Keratinocyte (primary cell): ENCODE measurements around the gene TBC1D13. TPM values are rescaled to one million over a fixed set of nuclear protein-coding genes. Genes with fewer than 3 reads are reported as not detected.

Source experiments
- DNase-seq: peaks from one replicate; pipeline ENCODE4 v3.0.0-alpha.2; 2011; ENCODE audit warnings: low read depth, missing footprints, low spot score
- FAIRE-seq: peaks from 2 replicates; lab custom pipeline; 2011; peaks lifted over from hg19 to GRCh38; lab: Jason Lieb, UNC
- H2AFZ ChIP-seq: 2 replicates; pipeline ENCODE4 v1.6.0; 2012; ENCODE audit warnings: low read length, control low read depth, inconsistent platforms; ENCODE audit not compliant: control insufficient read depth
- H3K27ac ChIP-seq: 2 replicates; pipeline ENCODE4 v1.5.1; 2011; ENCODE audit warnings: low read length; ENCODE audit not compliant: control insufficient read depth, insufficient read depth
- H3K27me3 ChIP-seq: 3 replicates; pipeline ENCODE4 v1.6.0; 2011; ENCODE audit warnings: low read length; ENCODE audit not compliant: control insufficient read depth, insufficient read depth; ENCODE audit errors: extremely low read depth
- H3K36me3 ChIP-seq, 2 experiments: 2 replicates in 1 of 2; 3 replicates in 1 of 2; pipeline ENCODE4 v1.5.1; 2011; ENCODE audit warnings: low read length in 2 of 2, mild to moderate bottlenecking in 1 of 2; ENCODE audit not compliant: control insufficient read depth in 2 of 2, insufficient read depth in 2 of 2; ENCODE audit errors: extremely low read depth in 1 of 2
- H3K4me1 ChIP-seq: 3 replicates; pipeline ENCODE4 v1.5.1; 2011; ENCODE audit warnings: low read length; ENCODE audit not compliant: control insufficient read depth, insufficient read depth; ENCODE audit errors: extremely low read depth
- H3K4me2 ChIP-seq: 3 replicates; pipeline ENCODE4 v1.6.0; 2011; ENCODE audit warnings: low read depth, low read length; ENCODE audit not compliant: control insufficient read depth, insufficient read depth; ENCODE audit errors: extremely low read depth
- H3K4me3 ChIP-seq, 3 experiments: fragments of 200-600 bp in 1 of 3; sonication (generic) in 1 of 3; 2 replicates in 2 of 3; 3 replicates in 1 of 3; pipeline ENCODE4 v1.5.1; 2011 to 2016; ENCODE audit warnings: low read length in 3 of 3, mild to moderate bottlenecking in 3 of 3, control low read depth in 2 of 3, inconsistent platforms in 1 of 3, low read depth in 1 of 3, mixed read lengths in 1 of 3, mixed run types in 1 of 3, moderate library complexity in 1 of 3; ENCODE audit not compliant: control insufficient read depth in 2 of 3, insufficient read depth in 2 of 3; ENCODE audit errors: extremely low read depth in 1 of 3
- H3K79me2 ChIP-seq: 2 replicates; pipeline ENCODE4 v1.6.0; 2012; ENCODE audit warnings: low read length; ENCODE audit not compliant: control insufficient read depth, insufficient read depth
- H3K9ac ChIP-seq: 3 replicates; pipeline ENCODE4 v1.6.0; 2011; ENCODE audit warnings: low read length; ENCODE audit not compliant: control insufficient read depth, insufficient read depth; ENCODE audit errors: extremely low read depth
- H3K9me1 ChIP-seq: 3 replicates; pipeline ENCODE4 v1.6.0; 2011; ENCODE audit warnings: low read length; ENCODE audit not compliant: control insufficient read depth, insufficient read depth; ENCODE audit errors: extremely low read depth
- H3K9me3 ChIP-seq: 2 replicates; pipeline ENCODE4 v1.5.1; 2012; ENCODE audit warnings: low read depth, low read length; ENCODE audit not compliant: control insufficient read depth
- H4K20me1 ChIP-seq: 3 replicates; pipeline ENCODE4 v1.6.0; 2011; ENCODE audit warnings: low read length; ENCODE audit not compliant: control insufficient read depth, insufficient read depth; ENCODE audit errors: extremely low read depth
- CTCF ChIP-seq, 3 experiments: IDR thresholded peaks in 1 of 3; conservative IDR thresholded peaks in 1 of 3; optimal IDR thresholded peaks in 1 of 3; 2 replicates in 2 of 3; 3 replicates in 1 of 3; pipeline versions ENCODE3 to v1.5.1; 2011; ENCODE audit warnings: low read length in 3 of 3, mild to moderate bottlenecking in 3 of 3, moderate library complexity in 2 of 3, control low read depth in 1 of 3, inconsistent platforms in 1 of 3; ENCODE audit not compliant: insufficient read depth in 2 of 3; ENCODE audit errors: extremely low read depth in 1 of 3
- EZH2 ChIP-seq: IDR thresholded peaks from one replicate; pipeline ENCODE4 v1.6.1; 2012; ENCODE audit warnings: inconsistent platforms, mild to moderate bottlenecking, low read length, moderate library complexity
- dilution Hi-C: fragments of 300-500 bp; cut with MboI; formaldehyde crosslinking; loops from one replicate; pipeline ENCODE4 v1.7.0; 2020; ENCODE audit warnings: low sequenced_read_pairs; ENCODE audit not compliant: extremely low pct_ligation_motif_present
- polyA plus RNA-seq, 5 experiments: library from polyadenylated mRNA; depleted of rRNA in 3 of 5; stranded (reverse) in 3 of 5; stranded (forward) in 1 of 5; unstranded in 1 of 5; fragments of >200 nt; gene quantifications; 1 replicate in 1 of 5; 2 replicates in 3 of 5; 3 replicates in 1 of 5; pipeline versions ENCODE4 v1.2.1 to v1.2.3, GENCODE V29; 2011 to 2012; ENCODE audit warnings: missing spikeins in 2 of 5, low read depth in 1 of 5, low replicate concordance in 1 of 5

Gene TBC1D13
- polyA plus RNA-seq, 1 donor (not counting 4 experiments of a cell fraction or from before 2014, with no cell fraction given), result 12.8 TPM

- Histone ChIP-seq H3K27me3 (no peaks in the 10 kb centered on the region), H3K4me1 (no peaks in the 10 kb centered on the region), H3K9ac (no peak overlapping the region), H3K9me1 (no peaks in the 10 kb centered on the region), H3K9me3 (no peaks in the 10 kb centered on the region), H3K4me3 (no peak overlapping the region), H2AFZ (no peak overlapping the region), H3K27ac (no peak overlapping the region), H4K20me1 (no peaks in the 10 kb centered on the region), H3K79me2 (no peaks in the 10 kb centered on the region), H3K36me3 (peaks cover 0 to 18% of the 10 kb centered on the region in 2 experiments), H3K4me2 (no peak overlapping the region)
- no peak for DNase-seq
- no peak for TF ChIP-seq CTCF (optimal IDR thresholded peaks at IDR 0.05 in 1 of 3, IDR thresholded peaks at IDR 0.05 in 1 of 3, conservative IDR thresholded peaks at IDR 0.05 in 1 of 3; ENCODE audit: extremely low read depth in 1 of 3, insufficient read depth in 2 of 3, low read length in 3 of 3)
- TF ChIP-seq EZH2, result no peak
- dilution Hi-C loops, result no loop called here
- no peak for FAIRE-seq
Measured at GRCh38 chr9:128809831-128810230, 22.8 kb downstream of the TBC1D13 start.

- Histone ChIP-seq H3K9me1 (no peaks in the 10 kb centered on the region), H3K4me2 (no peak overlapping the region), H3K9ac (no peak overlapping the region), H3K79me2 (no peaks in the 10 kb centered on the region), H2AFZ (no peak overlapping the region), H3K9me3 (no peaks in the 10 kb centered on the region), H3K27ac (no peak overlapping the region), H4K20me1 (no peaks in the 10 kb centered on the region), H3K4me3 (no peak overlapping the region), H3K4me1 (no peaks in the 10 kb centered on the region), H3K27me3 (no peaks in the 10 kb centered on the region), H3K36me3 (peaks cover 0 to 16% of the 10 kb centered on the region in 2 experiments)
- TF ChIP-seq CTCF (optimal IDR thresholded peaks at IDR 0.05 in 1 of 3, IDR thresholded peaks at IDR 0.05 in 1 of 3, conservative IDR thresholded peaks at IDR 0.05 in 1 of 3; ENCODE audit: extremely low read depth in 1 of 3, insufficient read depth in 2 of 3, low read length in 3 of 3) (no peak), EZH2 (no peak)
- no peak for DNase-seq
- dilution Hi-C loops, result no loop called here
- FAIRE-seq, result no peak
Measured at GRCh38 chr9:128810873-128811272, 23.8 kb downstream of the TBC1D13 start.
